ENCODE data around the gene GNAL. TPM values are rescaled to one million over a fixed set of nuclear protein-coding genes. Genes with fewer than 3 reads are reported as not detected.
"Not testable (repeated sequence)": the region's sequence is repeated elsewhere in the genome, so short reads cannot be mapped to it uniquely, and the experiment has no call there.

Gene GNAL
- total RNA-seq (9.7 TPM), polyA plus RNA-seq (ENCODE audit: insufficient read depth, low read depth, low replicate concordance) (1.8 TPM)
- long read RNA-seq, donor 1 = 0 reads
- long read RNA-seq, donor 2 = 0 reads
- long read RNA-seq, donor 3, partial matches to known transcripts = 5 of 7 reads
- long read RNA-seq, donor 3, other reads (novel, unspliced or antisense) = 0 of 7 reads
- long read RNA-seq, donor 4 = 0 reads
- long read RNA-seq, donor 5 = 0 reads
- long read RNA-seq, donor 6, partial matches to known transcripts = 0 of 1 reads
- long read RNA-seq, donor 6, other reads (novel, unspliced or antisense) = 0 of 1 reads
- long read RNA-seq, donor 7, full-length matches to known transcripts = 4 of 15 reads
- long read RNA-seq, donor 7, partial matches to known transcripts = 1 of 15 reads
- long read RNA-seq, donor 7, other reads (novel, unspliced or antisense) = 10 of 15 reads
- long read RNA-seq, donor 8 = 0 reads
- long read RNA-seq, donor 9 = 0 reads
- long read RNA-seq, donor 10, full-length matches to known transcripts = 1 of 1 reads
- long read RNA-seq, donor 10, partial matches to known transcripts = 0 of 1 reads
- long read RNA-seq, donor 10, other reads (novel, unspliced or antisense) = 0 of 1 reads

DNA sequence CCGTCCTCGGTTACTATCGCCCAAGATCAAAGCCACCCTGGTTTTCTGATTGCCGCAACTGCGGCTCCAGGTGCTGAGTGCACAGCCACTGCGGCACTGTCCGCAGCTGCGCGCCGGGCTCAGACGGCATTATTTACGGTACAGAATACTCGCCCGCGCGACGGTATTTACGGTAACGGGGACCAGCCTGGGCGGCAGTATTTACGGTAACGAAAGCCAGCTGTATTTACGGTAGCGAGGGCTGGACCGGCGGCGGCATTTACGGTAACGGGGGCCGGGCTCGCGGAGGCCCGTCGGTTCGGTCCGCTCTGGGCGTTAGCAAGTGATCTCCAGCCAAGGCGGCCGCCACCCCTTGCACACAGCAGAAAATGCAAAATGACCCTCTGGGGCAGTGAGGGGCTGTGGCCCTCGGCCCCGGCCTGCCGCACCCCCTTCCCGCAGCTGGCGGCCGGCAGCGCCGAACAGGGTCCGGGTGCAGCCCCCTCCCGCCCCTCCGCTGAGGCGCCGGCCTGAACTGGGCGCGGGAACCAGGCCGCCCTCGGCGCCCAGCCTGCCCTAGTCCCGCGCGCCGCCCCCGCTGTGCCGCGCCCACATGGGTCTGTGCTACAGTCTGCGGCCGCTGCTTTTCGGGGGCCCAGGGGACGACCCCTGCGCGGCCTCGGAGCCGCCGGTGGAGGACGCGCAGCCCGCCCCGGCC, at the start of gene GNAL:
Gene GNAL, plus strand, starts transcription at position 293 of the 697 bp plus-strand sequence. Its CDS starts 300 bp downstream, at position 593.
- DNase-seq (peak; percentile 83 to 93 (median 88)), FAIRE-seq (no peak)
- no peak for TF ChIP-seq CTCF (IDR thresholded peaks at IDR 0.05; ENCODE audit: borderline replicate concordance, extremely low read depth, insufficient read depth)
- H3K9ac ChIP-seq (ENCODE audit: low read length in 3 of 3) = no peak within 1 kb of the TSS
- intact Hi-C loops (cut with DNase I) = no loop called here
- H3K36me3 ChIP-seq (ENCODE audit: control insufficient read depth in 2 of 3, insufficient read depth in 3 of 3, low read length in 3 of 3) = no peaks in the 10 kb centered on the region
- H3K9me3 ChIP-seq (ENCODE audit: control insufficient read depth in 2 of 3, insufficient read depth in 1 of 3, low read length in 3 of 3) = no peaks in the 10 kb centered on the region
- H3K4me1 ChIP-seq (ENCODE audit: control insufficient read depth in 2 of 3, insufficient read depth in 2 of 3, low read depth in 1 of 3, low read length in 3 of 3) = peaks cover 0 to 4% (median 2%) of the 10 kb centered on the region in 3 donors
- H3K4me3 ChIP-seq (ENCODE audit: low read length in 3 of 3) = peak within 1 kb of the TSS; percentile 36 to 63 (median 63)
- H3K27ac ChIP-seq (ENCODE audit: low read depth in 2 of 2, low read length in 2 of 2) = peak within 1 kb of the TSS in 1 of 2 donors; percentile 47
- H3K27me3 ChIP-seq (ENCODE audit: control insufficient read depth, insufficient read depth, low read length) = no peaks in the 10 kb centered on the region

DNA sequence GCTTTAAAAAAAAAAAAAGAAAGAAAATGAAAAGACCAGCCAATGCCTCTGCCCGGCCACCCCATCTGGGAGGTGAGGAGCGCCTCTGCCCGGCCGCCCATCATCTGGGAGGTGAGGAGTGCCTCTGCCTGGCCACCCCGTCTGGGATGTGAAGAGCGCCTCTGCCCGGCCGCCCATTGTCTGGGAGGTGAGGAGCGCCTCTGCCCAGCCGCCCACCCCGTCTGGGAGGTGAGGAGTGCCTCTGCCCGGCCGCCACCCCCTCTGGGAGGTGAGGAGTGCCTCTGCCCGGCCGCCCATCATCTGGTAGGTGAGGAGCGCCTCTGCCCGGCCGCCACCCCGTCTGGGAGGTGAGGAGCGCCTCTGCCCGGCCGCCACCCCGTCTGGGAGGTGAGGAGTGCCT, 41.8 kb upstream of the GNAL start:
- FAIRE-seq; intact Hi-C loops (cut with DNase I); H3K4me1 ChIP-seq (ENCODE audit: control insufficient read depth in 2 of 3, insufficient read depth in 2 of 3, low read depth in 1 of 3, low read length in 3 of 3); H3K36me3 ChIP-seq (ENCODE audit: control insufficient read depth in 2 of 3, insufficient read depth in 3 of 3, low read length in 3 of 3); H3K27ac ChIP-seq (ENCODE audit: low read depth in 2 of 2, low read length in 2 of 2); H3K27me3 ChIP-seq (ENCODE audit: control insufficient read depth, insufficient read depth, low read length); H3K4me3 ChIP-seq (ENCODE audit: low read length in 3 of 3); DNase-seq; H3K9me3 ChIP-seq (ENCODE audit: control insufficient read depth in 2 of 3, insufficient read depth in 1 of 3, low read length in 3 of 3); H3K9ac ChIP-seq (ENCODE audit: low read length in 3 of 3): not testable (repeated sequence)

- H3K9me3 ChIP-seq (ENCODE audit: control insufficient read depth in 2 of 3, insufficient read depth in 1 of 3, low read length in 3 of 3); H3K27me3 ChIP-seq (ENCODE audit: control insufficient read depth, insufficient read depth, low read length); H3K4me1 ChIP-seq (ENCODE audit: control insufficient read depth in 2 of 3, insufficient read depth in 2 of 3, low read depth in 1 of 3, low read length in 3 of 3); DNase-seq; H3K4me3 ChIP-seq (ENCODE audit: low read length in 3 of 3); H3K9ac ChIP-seq (ENCODE audit: low read length in 3 of 3); H3K36me3 ChIP-seq (ENCODE audit: control insufficient read depth in 2 of 3, insufficient read depth in 3 of 3, low read length in 3 of 3); H3K27ac ChIP-seq (ENCODE audit: low read depth in 2 of 2, low read length in 2 of 2); intact Hi-C loops (cut with DNase I); FAIRE-seq: not testable (repeated sequence)
Observed at GRCh38 chr18:11647804-11648203, 41.3 kb upstream of the GNAL start.

GRCh38 chr18:11649839-11650238, 39.2 kb upstream of the GNAL start:
- Histone ChIP-seq H3K27me3 (ENCODE audit: control insufficient read depth, insufficient read depth, low read length) (no peaks in the 10 kb centered on the region), H3K9ac (ENCODE audit: low read length in 3 of 3) (no peak overlapping the region), H3K9me3 (ENCODE audit: control insufficient read depth in 2 of 3, insufficient read depth in 1 of 3, low read length in 3 of 3) (peaks cover 0 to 4% (median 0%) of the 10 kb centered on the region in 3 donors), H3K4me1 (ENCODE audit: control insufficient read depth in 2 of 3, insufficient read depth in 2 of 3, low read depth in 1 of 3, low read length in 3 of 3) (no peaks in the 10 kb centered on the region), H3K4me3 (ENCODE audit: low read length in 3 of 3) (no peak overlapping the region), H3K27ac (ENCODE audit: low read depth in 2 of 2, low read length in 2 of 2) (no peak overlapping the region), H3K36me3 (ENCODE audit: control insufficient read depth in 2 of 3, insufficient read depth in 3 of 3, low read length in 3 of 3) (no peaks in the 10 kb centered on the region)
- TF ChIP-seq CTCF (IDR thresholded peaks at IDR 0.05; ENCODE audit: borderline replicate concordance, extremely low read depth, insufficient read depth) = no peak
- DNase-seq (no peak), FAIRE-seq (no peak)
- intact Hi-C loops (cut with DNase I) = no loop called here

All from kidney (tissue), 22 donors.